AG04450 (cell line): ENCODE data around the gene LCA5L. TPM values are rescaled to one million over a fixed set of nuclear protein-coding genes. Genes with fewer than 3 reads are reported as not detected.

Experiments
- CTCF ChIA-PET: fragments of 300-600, 350-600 bp; formaldehyde crosslinking; extraction: SDS; loops from one replicate; lab custom pipeline; 2022; ENCODE audit warnings: antibody characterized with exemption, inconsistent platforms; lab: Charles Lee
- POLR2A ChIA-PET: fragments of 350-600 bp; formaldehyde crosslinking; extraction: SDS; loops from one replicate; lab custom pipeline; 2021; ENCODE audit warnings: antibody characterized with exemption, inconsistent platforms; lab: Yijun Ruan, JAX
- DNase-seq: peaks from one replicate; pipeline ENCODE4 v3.0.0-alpha.2; 2011; ENCODE audit warnings: low read depth, low spot score
- H3K27ac ChIP-seq: one replicate; pipeline ENCODE4 v1.5.1; 2012; ENCODE audit warnings: low read depth, low read length, control low read depth
- H3K27me3 ChIP-seq: one replicate; pipeline ENCODE4 v1.6.0; 2012; ENCODE audit warnings: low read length; ENCODE audit not compliant: control insufficient read depth, insufficient read depth
- H3K4me3 ChIP-seq: 2 replicates; pipeline ENCODE4 v1.5.1; 2011; ENCODE audit warnings: mild to moderate bottlenecking, low read depth, low read length, control low read depth
- H3K9me3 ChIP-seq: 2 replicates; pipeline ENCODE4 v1.5.1; 2012; ENCODE audit warnings: low read length; ENCODE audit not compliant: control insufficient read depth, insufficient read depth
- CTCF ChIP-seq: IDR thresholded peaks from 2 replicates; pipeline ENCODE4 v1.5.1; 2011; ENCODE audit warnings: low read depth, low read length, control low read depth, inconsistent platforms
- polyA plus RNA-seq: library from polyadenylated mRNA; depleted of rRNA; stranded (reverse); fragments of >200 nt; gene quantifications from 2 replicates; pipeline ENCODE4 v1.2.3, GENCODE V29; 2011

LCA5L gene
- polyA plus RNA-seq, 1 experiment: 1.1 TPM

- Histone ChIP-seq H3K9me3 (no peaks in the 10 kb centered on the region), H3K27ac (no peak overlapping the region), H3K27me3 (no peaks in the 10 kb centered on the region), H3K4me3 (no peak overlapping the region)
- ChIA-PET POLR2A (no interaction called here), CTCF (interaction anchor here (2.0 kb wide), 1 partner anchor 46 kb away, joined by 5 read pairs; no protein-coding TSS in a partner anchor)
- DNase-seq: no peak
- no peak for TF ChIP-seq CTCF
Observed at GRCh38 chr21:39472786-39473185, 27.2 kb upstream of the LCA5L start.

DNA sequence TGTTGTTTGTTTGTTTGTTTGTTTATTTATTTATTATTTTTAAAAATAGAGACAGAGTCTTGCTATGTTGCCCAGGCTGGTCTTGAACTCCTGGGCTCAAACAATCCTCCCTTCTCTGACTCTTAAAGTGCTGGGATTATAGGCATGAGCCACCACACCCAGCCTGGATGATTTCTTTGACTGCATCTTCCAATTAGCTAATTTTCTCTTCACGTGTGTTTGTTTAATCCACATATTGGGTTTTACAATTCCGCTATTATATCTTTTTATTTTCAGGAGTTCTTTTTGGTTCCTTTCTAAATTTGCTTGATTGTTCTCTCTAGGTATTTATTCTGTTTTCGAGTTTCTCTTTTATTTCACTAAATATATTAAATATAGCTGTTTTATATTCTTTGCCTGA, 26.0 kb upstream of the LCA5L start:
- Histone ChIP-seq H3K9me3 (no peaks in the 10 kb centered on the region), H3K27me3 (no peaks in the 10 kb centered on the region), H3K27ac (no peak overlapping the region), H3K4me3 (no peak overlapping the region)
- ChIA-PET POLR2A (no interaction called here), CTCF (interaction anchor here (2.0 kb wide), 1 partner anchor 47 kb away, joined by 5 read pairs; no protein-coding TSS in a partner anchor)
- TF ChIP-seq CTCF: no peak
- DNase-seq: no peak

GRCh38 chr21:39468559-39468958, 23.0 kb upstream of the LCA5L start:
- no peaks in the 10 kb centered on the region for H3K9me3 ChIP-seq
- H3K4me3 ChIP-seq: no peak overlapping the region
- no peak for DNase-seq
- no peaks in the 10 kb centered on the region for H3K27me3 ChIP-seq
- ChIA-PET POLR2A (no interaction called here), CTCF (interaction anchor here (1.1 kb wide), 1 partner anchor 27 kb away, joined by 3 read pairs; no protein-coding TSS in a partner anchor)
- no peak overlapping the region for H3K27ac ChIP-seq
- TF ChIP-seq CTCF: no peak

DNA sequence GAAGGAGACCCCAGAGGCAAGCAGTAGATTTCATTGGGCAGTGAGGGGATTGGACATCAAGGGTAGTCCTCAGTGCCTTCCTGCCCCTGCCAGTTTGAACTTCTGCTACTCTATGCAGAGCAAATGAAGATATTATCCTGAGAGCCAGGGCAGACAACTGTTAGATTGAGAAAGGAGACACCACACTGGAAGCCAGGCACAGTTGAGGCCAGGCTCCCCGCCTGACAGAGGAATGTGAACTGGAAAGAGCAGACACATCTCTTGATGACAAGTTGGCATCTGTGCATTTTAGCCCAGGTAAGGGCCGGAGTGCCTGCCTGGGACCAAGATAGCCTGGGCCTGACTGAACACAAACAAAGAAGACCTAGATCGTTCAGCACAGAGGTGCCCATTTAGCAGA, 22.2 kb upstream of the LCA5L start:
- Histone ChIP-seq H3K9me3 (no peaks in the 10 kb centered on the region), H3K4me3 (no peak overlapping the region), H3K27me3 (no peaks in the 10 kb centered on the region), H3K27ac (no peak overlapping the region)
- TF ChIP-seq CTCF: no peak
- ChIA-PET CTCF (no interaction called here), POLR2A (no interaction called here)
- DNase-seq: no peak

GRCh38 chr21:39466584-39466983, 21.0 kb upstream of the LCA5L start:
- POLR2A ChIA-PET: no interaction called here

More at GRCh38 chr21:39466584-39466983, 21.0 kb upstream of the LCA5L start:
- CTCF ChIA-PET: no interaction called here
- Histone ChIP-seq H3K27ac (no peak overlapping the region), H3K4me3 (no peak overlapping the region), H3K27me3 (no peaks in the 10 kb centered on the region), H3K9me3 (no peaks in the 10 kb centered on the region)
- TF ChIP-seq CTCF: no peak
- no peak for DNase-seq
